ENCODE measurements around the gene NTSR1. TPM values are rescaled to one million over a fixed set of nuclear protein-coding genes. Genes with fewer than 3 reads are reported as not detected.

The NTSR1 gene
- polyA plus RNA-seq, 5 donors: 0.04 to 0.16 (median 0.08) TPM

DNA sequence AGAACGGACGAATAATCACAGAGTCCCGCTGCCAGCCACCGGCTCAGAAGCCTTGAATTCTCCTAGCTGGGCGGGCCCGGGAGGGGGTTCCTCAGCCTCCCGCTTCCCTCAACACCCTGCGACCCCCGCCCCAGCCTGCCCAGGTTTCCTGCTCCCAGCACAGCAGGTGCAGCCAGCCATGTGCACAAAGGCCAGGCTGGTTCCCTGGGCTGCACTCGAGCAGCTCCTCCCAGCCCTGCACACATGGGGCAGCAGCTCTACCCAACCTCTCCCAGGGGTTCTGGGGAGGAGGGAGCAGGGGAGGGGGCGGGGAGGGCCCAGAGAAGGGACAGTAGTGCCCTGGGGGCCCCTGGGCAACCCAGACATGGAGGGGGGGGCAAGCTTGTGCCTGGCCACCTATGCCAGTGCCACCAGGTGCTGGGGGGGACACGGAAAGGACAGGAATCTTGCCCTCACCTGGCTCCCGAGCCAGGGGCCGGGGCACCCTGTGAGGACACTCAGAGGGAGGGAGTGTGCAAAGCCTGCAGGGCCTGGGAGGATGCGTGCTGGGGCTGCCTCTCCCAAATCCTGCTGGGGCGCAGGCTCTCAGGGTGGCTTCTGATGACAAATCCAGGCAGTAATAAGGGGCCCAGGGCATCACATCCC, 1.2 kb upstream of the NTSR1 start:
- no peak for DNase-seq

DNA sequence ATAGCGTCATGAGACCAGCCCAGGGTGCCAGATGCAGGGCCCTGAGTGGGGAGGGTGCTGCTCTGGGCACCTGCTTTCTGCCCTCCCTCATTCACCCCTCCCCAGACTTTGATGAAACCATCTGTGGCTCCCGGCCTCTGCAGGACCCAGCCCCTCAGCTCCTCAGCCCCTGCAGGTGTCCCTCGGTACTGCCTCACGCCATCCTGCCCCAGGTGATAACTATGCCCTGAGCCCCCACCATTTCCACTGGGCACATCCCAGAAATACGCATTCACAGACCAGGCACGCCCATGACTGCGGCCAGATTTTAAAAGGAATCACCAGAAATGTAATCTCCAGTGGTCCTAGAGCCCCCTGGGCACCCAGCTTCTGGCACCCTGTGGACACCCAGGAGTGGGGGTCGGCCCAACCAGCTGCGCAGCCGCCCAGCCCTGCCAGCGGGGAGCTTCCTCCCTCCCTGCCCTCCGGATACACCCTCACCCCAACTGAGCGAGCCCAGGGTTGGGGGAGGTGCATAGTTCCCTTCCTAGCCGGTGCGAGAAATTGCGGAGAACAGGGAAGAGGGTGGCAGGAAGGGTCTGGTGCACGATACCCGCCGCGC, 615 bp upstream of the NTSR1 start:
- DNase-seq: no peak

DNA sequence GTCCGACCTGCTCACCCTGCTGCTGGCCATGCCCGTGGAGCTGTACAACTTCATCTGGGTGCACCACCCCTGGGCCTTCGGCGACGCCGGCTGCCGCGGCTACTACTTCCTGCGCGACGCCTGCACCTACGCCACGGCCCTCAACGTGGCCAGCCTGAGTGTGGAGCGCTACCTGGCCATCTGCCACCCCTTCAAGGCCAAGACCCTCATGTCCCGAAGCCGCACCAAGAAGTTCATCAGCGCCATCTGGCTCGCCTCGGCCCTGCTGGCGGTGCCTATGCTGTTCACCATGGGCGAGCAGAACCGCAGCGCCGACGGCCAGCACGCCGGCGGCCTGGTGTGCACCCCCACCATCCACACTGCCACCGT, 885 bp downstream of the NTSR1 start:
- no peak for DNase-seq

GRCh38 chr20:62710221-62710885, 1.7 kb downstream of the NTSR1 start:
- no peak for DNase-seq

DNA sequence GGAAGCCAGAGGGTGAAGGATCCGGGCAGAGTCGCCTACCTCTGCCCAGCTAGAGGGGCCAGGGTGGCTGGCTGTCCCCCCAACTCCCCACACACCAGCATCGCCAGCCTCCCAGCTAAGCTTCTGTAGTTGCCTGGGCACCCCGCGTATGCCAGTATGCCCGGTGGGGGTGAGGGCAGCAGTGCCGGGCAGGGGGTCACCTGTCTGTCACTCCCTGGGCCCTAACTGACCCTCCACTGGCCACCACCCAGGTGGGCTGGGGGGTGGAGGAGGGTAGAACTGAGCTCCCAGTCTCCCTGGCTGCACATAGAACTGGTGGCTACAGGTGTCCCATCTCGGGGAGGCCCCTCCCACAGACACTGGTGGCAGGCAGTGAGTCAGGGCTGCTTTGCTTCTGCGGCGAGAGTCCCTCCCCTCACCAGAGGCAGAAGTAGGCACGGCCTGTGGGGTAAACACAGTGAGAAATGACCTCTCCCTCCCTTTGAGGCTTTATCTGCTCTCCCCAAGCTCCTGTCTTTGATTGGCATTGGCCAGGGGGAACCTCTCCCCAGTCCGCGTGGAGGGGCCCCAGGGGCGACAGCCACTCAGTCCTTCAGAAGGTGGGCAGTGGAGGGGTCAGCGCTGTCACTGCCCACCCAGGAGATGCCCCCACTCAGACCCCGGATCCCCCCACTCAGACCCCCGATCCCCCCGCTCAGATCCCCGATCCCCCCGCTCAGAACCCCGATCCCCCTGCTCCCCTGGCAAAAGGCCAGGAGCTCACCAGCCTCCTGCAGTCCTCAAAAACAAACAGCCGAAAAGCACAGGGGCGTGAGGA, 2.5 kb downstream of the NTSR1 start:
- DNase-seq: no peak

DNA sequence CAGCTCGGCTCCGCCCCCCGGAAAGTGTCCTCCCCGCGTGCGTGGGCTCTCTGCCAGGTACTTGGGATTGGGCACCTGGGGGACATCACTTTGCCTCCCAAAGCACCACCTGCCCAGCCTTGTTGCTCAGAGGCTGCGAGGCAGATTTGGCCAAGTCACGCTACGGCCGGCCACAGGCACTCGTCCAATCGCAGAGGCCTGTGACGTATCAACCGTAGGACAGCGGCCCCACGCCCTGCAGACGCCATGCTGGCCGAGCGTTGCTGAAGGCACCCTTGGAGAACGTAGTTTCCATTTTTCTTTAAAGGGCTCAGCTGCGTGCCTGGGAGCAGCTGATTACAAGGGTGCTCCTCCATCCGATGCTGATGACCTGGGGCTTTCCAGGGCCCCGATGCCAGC, 3.1 kb downstream of the NTSR1 start:
- no peak for DNase-seq

DNA sequence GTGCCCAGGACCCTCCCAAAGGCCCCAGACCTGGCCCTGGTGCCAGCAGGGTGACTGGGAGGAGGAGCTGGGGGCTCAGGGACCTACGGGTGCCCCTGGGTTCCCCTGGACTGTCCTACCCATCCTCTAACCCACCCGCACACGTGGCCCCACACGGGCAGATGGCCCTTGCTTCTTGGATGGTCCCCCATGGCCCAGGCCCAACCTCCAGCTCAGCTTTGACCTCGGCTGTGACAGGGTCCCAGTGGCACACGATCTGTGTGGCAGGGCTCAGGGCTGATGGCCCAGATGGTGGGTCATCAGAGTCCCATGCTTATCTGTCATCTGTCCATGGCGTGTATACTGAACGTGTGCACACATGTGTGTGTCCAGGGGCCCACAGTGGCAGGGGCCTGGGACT, 4.0 kb downstream of the NTSR1 start:
- DNase-seq: no peak

DNA sequence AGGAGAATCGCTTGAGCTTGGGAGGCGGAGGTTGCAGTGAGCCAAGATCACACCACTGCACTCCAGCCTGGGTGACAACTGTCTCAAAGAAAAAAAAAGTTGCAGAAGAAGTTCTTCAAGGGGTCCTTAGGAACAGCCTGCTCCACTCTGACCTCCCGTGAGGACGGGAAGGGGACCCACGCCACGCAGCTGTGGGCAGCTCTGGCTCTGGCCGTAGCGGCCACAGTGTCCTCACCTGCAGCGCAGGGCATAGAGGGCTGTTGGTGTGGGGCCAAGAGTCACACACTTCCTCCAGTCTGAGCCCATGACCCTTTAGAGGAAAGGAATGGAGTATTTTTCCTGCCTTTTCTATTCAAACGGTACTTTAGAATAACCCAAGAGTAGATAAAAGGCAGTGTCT, 5.4 kb downstream of the NTSR1 start:
- no peak for DNase-seq

- no peak for DNase-seq
Measured at GRCh38 chr20:62714799-62715198, 6.2 kb downstream of the NTSR1 start.

DNA sequence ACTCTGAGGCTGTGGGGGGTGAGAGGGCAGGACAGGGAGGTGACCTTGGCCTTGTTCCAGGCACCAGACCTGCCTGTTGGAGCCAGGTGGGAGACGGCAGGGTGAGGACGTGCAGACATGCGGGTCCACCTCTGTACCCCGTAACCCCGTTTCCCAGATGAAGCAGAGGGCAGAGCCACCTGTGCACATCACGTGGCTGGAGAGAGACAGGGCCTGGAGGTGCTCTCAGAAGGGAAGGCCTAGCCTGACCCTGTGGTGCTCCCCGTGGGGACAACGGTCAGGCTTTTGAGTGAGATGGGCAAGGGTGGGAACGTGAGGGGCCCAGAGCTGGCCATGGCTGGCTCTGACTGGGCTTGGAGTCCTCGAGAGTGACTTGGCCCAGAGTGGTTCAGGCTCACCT, 6.6 kb downstream of the NTSR1 start:
- no peak for DNase-seq

GRCh38 chr20:62716198-62716940, 7.7 kb downstream of the NTSR1 start:
- no peak for DNase-seq

DNA sequence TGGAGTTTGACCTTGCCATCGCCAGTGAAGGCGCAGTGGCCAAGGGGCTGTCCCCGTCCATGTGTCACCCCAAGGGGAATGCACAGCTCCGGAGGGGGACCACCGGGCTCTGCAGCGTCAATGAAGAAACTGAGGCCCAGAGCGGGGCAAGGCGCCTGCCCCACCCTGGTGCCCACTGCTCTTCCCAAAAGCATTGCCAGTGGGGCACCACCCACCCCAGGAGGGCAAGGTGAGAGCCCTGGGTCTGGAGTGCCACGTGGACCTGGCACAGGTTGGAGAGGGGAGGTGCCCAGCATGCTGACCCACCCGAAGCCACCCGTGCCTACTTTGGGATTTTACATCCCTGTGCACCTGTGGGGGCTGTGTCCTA, 8.3 kb downstream of the NTSR1 start:
- no peak for DNase-seq

DNA sequence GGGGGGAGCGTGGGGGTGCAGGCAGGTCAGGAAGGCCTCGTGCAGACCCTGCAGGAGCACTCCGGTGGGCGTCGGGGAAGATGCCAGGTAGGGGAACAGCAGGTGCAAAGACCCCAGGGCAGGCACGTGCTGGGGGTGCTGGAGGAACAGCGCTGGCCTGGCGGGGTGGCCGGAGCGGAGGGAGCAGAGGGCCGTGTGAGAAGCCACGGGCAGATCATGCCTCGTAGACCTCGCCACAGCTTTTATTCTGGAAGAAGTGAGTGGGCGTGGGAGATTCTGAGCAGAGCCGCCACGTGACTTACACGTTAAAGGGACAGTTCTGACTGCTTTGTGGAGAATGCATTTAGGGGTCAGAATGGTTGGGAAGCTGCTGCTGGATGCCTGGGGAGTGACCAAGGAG, 9.3 kb downstream of the NTSR1 start:
- no peak for DNase-seq

- DNase-seq: no peak
Measured at GRCh38 chr20:62718546-62718945, 9.9 kb downstream of the NTSR1 start.

DNA sequence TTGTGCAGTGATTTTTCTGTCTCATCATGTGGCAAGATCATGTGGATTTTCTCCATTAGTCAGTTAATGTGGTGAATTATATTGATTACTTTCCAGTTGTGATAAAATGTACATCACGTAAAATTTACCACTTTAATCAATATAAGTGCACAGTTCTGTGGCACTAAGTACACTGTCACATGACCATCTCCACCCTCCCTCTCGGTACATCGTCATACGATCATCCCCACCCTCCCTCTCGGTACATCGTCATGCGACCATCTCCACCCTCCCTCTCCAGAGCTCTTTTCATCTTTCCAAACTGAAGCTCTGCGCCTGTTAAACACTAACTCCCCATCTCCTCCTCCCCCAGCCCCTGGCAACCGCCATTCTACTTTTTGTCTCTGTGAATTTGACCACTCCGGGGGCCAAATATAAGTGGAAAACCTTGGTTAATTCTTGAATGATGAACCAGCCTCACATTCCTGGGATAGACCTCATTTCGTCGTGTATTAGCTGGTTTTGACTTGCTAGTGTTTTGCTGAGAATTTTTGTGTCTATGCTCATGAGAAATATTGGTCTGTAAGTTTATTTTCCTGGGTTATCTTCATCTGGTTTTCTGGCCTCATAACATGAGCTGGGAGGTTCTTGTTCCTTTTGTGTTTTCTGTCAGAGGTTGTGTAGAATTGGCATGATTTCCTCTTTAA, 10.8 kb downstream of the NTSR1 start:
- DNase-seq: no peak

DNA sequence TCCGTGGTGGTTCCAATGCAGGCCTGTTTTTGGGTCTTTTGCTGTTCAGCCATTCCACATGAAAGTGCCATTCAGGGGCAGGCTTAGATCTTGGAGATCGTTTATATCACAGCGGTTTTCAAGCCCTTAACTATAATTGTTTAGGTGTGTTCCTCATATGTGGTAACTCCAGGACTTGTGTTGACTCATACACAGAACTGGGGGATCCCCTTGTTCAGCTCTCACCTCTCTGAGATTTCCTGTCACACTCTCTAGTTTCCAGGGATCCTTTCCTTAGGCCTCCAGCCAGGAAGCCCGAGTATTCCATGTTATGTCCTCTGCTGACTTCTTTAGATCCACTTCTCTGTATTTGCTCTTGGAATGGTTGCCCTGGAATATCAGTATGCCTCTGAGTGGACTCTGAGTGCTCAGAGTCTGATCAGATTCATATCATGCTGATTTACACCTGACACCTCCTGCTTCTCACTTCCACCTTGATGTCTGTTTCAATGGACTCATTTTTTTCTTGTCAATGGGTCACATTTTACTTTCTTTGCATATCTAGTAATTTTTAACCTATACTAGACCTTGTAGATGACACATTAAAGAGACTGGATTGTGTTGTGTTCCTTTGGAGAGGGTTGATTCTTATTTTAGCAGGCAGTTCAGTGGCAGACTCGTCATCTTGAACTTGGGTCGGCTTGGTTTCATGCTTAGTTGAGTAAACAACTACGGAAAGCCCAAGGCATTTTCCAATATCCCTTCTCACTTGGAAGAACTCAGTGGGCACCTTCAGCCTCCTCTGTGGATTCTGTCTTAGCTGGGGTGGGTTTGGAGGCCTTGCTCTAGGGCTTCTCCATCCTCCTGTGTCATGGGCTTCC, 13.1 kb downstream of the NTSR1 start:
- DNase-seq: no peak

GRCh38 chr20:62722627-62723026, 14.0 kb downstream of the NTSR1 start:
- DNase-seq: no peak

DNA sequence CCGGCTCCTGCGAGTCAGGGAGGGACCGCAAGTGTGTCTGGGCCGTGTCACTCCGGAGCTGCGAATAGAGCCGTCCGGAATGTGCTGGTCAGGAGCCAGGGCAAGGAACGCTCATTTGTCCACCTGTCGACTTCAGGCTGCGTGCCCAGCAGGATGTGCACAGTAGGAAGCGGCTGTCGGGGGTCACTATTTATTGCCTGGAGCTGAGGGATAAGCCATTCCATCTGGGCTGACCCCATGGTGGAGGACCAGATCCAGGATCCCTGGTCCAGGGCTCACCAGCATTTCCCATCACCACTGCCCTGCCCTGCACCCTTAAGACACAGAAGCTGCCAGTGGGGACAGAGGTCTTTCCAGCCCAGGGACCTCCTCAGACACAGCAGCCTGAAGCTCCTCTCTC, 14.7 kb downstream of the NTSR1 start:
- no peak for DNase-seq

DNA sequence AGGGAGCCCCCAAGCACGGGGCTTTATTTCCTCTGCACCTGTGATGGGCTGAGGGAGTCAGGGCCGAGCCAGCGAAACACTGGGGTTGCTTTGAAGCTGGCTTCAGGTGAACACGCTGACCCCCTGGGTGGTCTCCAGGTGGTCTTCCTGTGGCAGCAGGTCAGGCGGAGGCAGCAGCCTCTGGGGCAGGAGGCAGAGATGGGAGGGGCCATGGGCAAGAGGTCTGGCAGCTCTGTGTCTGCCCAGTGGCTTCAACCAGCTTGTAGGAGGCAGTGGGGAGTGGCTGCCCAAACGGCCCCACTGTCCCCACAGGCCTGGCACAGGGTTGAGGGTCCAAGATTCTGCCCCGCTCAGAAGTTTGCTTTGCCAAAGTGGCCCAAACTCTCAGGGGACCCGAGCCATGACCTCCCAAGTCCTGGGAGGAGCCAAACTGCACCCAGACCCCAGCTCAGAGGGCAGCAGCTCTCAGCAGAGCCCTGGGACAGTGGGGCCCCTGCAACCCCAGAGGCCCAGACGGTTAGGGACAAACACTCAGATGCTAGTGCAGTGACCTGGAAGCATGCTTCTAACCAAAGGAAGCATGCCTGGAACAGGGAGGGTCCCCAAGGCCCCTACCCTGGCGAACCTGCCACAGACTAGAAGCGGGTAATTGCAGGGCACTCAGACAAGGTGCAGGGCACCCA, 15.3 kb downstream of the NTSR1 start:
- DNase-seq: no peak

Data from right lung (tissue), 5 donors.